Neural cell (in vitro differentiated cells): ENCODE data around the gene TCL1A.

Experiments
- EP300 ChIP-seq: fragments of 450-650 bp; conservative IDR thresholded peaks from 2 replicates; pipeline ENCODE4 v1.6.1; 2014; ENCODE audit warnings: antibody characterized with exemption, mild to moderate bottlenecking, moderate library complexity; ENCODE audit not compliant: poor library complexity, severe bottlenecking
- MXI1 ChIP-seq: fragments of 450-650 bp; conservative IDR thresholded peaks from 2 replicates; pipeline ENCODE4 v1.6.1; 2014; ENCODE audit warnings: antibody characterized with exemption, mild to moderate bottlenecking; ENCODE audit not compliant: poor library complexity, severe bottlenecking
- POLR2AphosphoS5 ChIP-seq: IDR thresholded peaks from 2 replicates; pipeline ENCODE4 v1.6.1; 2012
- RAD21 ChIP-seq: fragments of 450-650 bp; conservative IDR thresholded peaks from 2 replicates; pipeline ENCODE4 v1.6.1; 2014; ENCODE audit warnings: antibody characterized with exemption, mild to moderate bottlenecking, moderate library complexity
- SMC3 ChIP-seq: fragments of 450-650 bp; conservative IDR thresholded peaks from 2 replicates; pipeline ENCODE4 v1.6.1; 2014; ENCODE audit warnings: antibody characterized with exemption, mild to moderate bottlenecking, moderate library complexity; ENCODE audit not compliant: poor library complexity
- TF ChIP-seq, protein P1 (sequence below): fragments of 450-650 bp; IDR thresholded peaks from 2 replicates; pipeline ENCODE4 v1.5.1; 2014; ENCODE audit warnings: antibody characterized with exemption, mild to moderate bottlenecking, moderate library complexity; ENCODE audit not compliant: poor library complexity, severe bottlenecking

- TF ChIP-seq, protein P1, sequence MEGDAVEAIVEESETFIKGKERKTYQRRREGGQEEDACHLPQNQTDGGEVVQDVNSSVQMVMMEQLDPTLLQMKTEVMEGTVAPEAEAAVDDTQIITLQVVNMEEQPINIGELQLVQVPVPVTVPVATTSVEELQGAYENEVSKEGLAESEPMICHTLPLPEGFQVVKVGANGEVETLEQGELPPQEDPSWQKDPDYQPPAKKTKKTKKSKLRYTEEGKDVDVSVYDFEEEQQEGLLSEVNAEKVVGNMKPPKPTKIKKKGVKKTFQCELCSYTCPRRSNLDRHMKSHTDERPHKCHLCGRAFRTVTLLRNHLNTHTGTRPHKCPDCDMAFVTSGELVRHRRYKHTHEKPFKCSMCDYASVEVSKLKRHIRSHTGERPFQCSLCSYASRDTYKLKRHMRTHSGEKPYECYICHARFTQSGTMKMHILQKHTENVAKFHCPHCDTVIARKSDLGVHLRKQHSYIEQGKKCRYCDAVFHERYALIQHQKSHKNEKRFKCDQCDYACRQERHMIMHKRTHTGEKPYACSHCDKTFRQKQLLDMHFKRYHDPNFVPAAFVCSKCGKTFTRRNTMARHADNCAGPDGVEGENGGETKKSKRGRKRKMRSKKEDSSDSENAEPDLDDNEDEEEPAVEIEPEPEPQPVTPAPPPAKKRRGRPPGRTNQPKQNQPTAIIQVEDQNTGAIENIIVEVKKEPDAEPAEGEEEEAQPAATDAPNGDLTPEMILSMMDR, result no peak
- no peak for TF ChIP-seq SMC3
- no peak for TF ChIP-seq EP300
- TF ChIP-seq RAD21, result no peak
- TF ChIP-seq MXI1, result no peak
- TF ChIP-seq POLR2AphosphoS5, result no peak
These were observed 16.2 kb upstream of the TCL1A start for GRCh38 chr14:95730126-95730525.
